Esophagus squamous epithelium (tissue), 5 donors: ENCODE data around the gene SLC1A3. TPM values are rescaled to one million over a fixed set of nuclear protein-coding genes. Genes with fewer than 3 reads are reported as not detected.

Experiments used
- DNase-seq: peaks from one replicate; lab custom pipeline; 2025; lab: John Stamatoyannopoulos, UW
- H3K27ac ChIP-seq, 4 donors: fragments of 200-600 bp; sonication (generic); one replicate each; pipeline ENCODE4 v1.5.1; 2016 to 2019; ENCODE audit warnings: mild to moderate bottlenecking in 1 of 4
- H3K27me3 ChIP-seq, 4 donors: fragments of 200-600 bp; sonication (generic); 1 replicate in 3 of 4; 2 replicates in 1 of 4; pipeline versions ENCODE4 v1.5.1 to v1.6.0; 2017 to 2021; ENCODE audit warnings: antibody characterized with exemption in 1 of 4
- H3K36me3 ChIP-seq, 3 donors: fragments of 200-600 bp; sonication (generic); one replicate each; pipeline ENCODE4 v1.5.1; 2016 to 2019
- H3K4me1 ChIP-seq, 3 donors: fragments of 200-600 bp; sonication (generic); one replicate each; pipeline ENCODE4 v1.5.1; 2017 to 2019
- H3K4me3 ChIP-seq, 4 donors: fragments of 200-600 bp; sonication (generic); 1 replicate in 3 of 4; 2 replicates in 1 of 4; pipeline ENCODE4 v1.5.1; 2016 to 2019; ENCODE audit warnings: mild to moderate bottlenecking in 2 of 4, moderate library complexity in 1 of 4
- H3K9me3 ChIP-seq, 3 donors: fragments of 200-600 bp; sonication (generic); one replicate each; pipeline ENCODE4 v1.5.1; 2016 to 2019
- CTCF ChIP-seq, 6 experiments: fragments of 450-650 bp in 4 of 6; fragments of 200-600 bp in 2 of 6; sonication (generic) in 2 of 6; IDR thresholded peaks; one replicate each; pipeline ENCODE4 v1.5.1; 2016 to 2019; ENCODE audit warnings: antibody characterized with exemption in 6 of 6, mild to moderate bottlenecking in 4 of 6, moderate library complexity in 4 of 6
- POLR2A ChIP-seq, 4 donors: fragments of 450-650 bp; IDR thresholded peaks; one replicate each; pipeline ENCODE4 v1.6.1; 2017; ENCODE audit warnings: antibody characterized with exemption in 4 of 4, mild to moderate bottlenecking in 4 of 4, moderate library complexity in 3 of 4
- WGBS, 2 donors: methylation state at CpG; one replicate each; pipeline ENCODE4 v1.1.5; 2018; 5-methylcytosine and 5-hydroxymethylcytosine counted together
- intact Hi-C: fragments of 100-400 bp; cut with DNase I; formaldehyde crosslinking; loops from one replicate; pipeline ENCODE4 v1.15.0; 2022
- small RNA-seq, 4 donors: library from RNA; depleted of rRNA; stranded (forward); fragments of <200 nt; gene quantifications; one replicate each; pipeline ENCODE3, GENCODE V24; 2016
- total RNA-seq, 4 donors: library from RNA; depleted of rRNA; stranded (reverse); fragments of >200 nt; gene quantifications; one replicate each; pipeline ENCODE4 v1.1.0, GENCODE V29; 2016
- donor health status: DM: yes; HTN: yes; CAD: no.

Gene SLC1A3
- total RNA-seq, 4 donors from 2014 or later = 16.2 to 54.8 (median 31.4) TPM

GRCh38 chr5:36730537-36731216, 124.3 kb downstream of the SLC1A3 start:
- WGBS, 2 donors = 94 to 98% methylated on average over 4 to 5 of the region's 6 CpGs
- intact Hi-C loops = no loop called here
- Histone ChIP-seq H3K27ac (no peak overlapping the region), H3K36me3 (no peaks in the 10 kb centered on the region), H3K4me3 (no peak overlapping the region), H3K27me3 (peaks cover 0 to under 1% (median 0%) of the 10 kb centered on the region in 4 donors), H3K4me1 (peaks cover 0 to 4% (median 0%) of the 10 kb centered on the region in 3 donors), H3K9me3 (no peaks in the 10 kb centered on the region)
- no peak for DNase-seq
- TF ChIP-seq POLR2A (IDR thresholded peaks at IDR 0.05) = no peak
- no peak for TF ChIP-seq CTCF (IDR thresholded peaks at IDR 0.05)

- 38 to 40% methylated on average over 5 of the region's 5 CpGs for WGBS, 2 donors
- Histone ChIP-seq H3K27me3 (peaks cover 0 to 16% (median 0%) of the 10 kb centered on the region in 4 donors), H3K27ac (peak overlapping the region in 2 of 4 donors; percentile 39 to 47), H3K4me3 (no peak overlapping the region), H3K36me3 (no peaks in the 10 kb centered on the region), H3K9me3 (no peaks in the 10 kb centered on the region), H3K4me1 (peaks cover 0 to 4% (median 0%) of the 10 kb centered on the region in 3 donors)
- no peak for TF ChIP-seq POLR2A (IDR thresholded peaks at IDR 0.05)
- peak in 1 of 6 experiments; percentile 10 for TF ChIP-seq CTCF (IDR thresholded peaks at IDR 0.05)
- intact Hi-C loops = no loop called here
- no peak for DNase-seq
Observed at GRCh38 chr5:36733183-36733582, 126.8 kb downstream of the SLC1A3 start.

DNA sequence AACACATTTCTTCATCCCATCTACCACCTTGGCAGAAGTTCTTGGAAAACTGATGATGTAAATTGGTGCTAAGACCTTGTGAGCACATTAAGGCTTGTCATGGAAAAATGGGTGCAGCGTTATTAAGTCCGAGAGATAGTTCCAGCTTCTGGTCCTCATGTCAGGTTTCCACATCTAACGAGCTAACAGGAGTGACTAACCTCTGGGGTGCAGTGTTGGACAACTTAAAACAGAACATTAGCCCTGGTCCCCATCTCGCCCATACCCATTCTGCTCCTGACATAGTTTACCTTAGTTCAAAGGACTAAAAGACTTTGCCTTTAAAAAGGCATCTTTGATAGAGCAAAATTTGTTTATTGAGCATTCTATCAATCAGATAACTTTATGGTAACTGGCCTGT, 128.0 kb downstream of the SLC1A3 start:
- Histone ChIP-seq H3K9me3 (no peaks in the 10 kb centered on the region), H3K4me1 (no peaks in the 10 kb centered on the region), H3K36me3 (no peaks in the 10 kb centered on the region), H3K4me3 (no peak overlapping the region), H3K27ac (no peak overlapping the region), H3K27me3 (peaks cover 0 to 16% (median 0%) of the 10 kb centered on the region in 4 donors)
- no peak for TF ChIP-seq POLR2A (IDR thresholded peaks at IDR 0.05)
- TF ChIP-seq CTCF (IDR thresholded peaks at IDR 0.05) = peak in 1 of 6 experiments; percentile 22
- no peak for DNase-seq
- WGBS, 2 donors = 28 to 38% methylated on average over 4 of the region's 4 CpGs
- intact Hi-C loops = no loop called here

GRCh38 chr5:36735891-36736290, 129.5 kb downstream of the SLC1A3 start:
- intact Hi-C loops = no loop called here
- DNase-seq = no peak
- TF ChIP-seq CTCF (IDR thresholded peaks at IDR 0.05) = no peak
- no peak for TF ChIP-seq POLR2A (IDR thresholded peaks at IDR 0.05)

More at GRCh38 chr5:36735891-36736290, 129.5 kb downstream of the SLC1A3 start:
- Histone ChIP-seq H3K4me3 (no peak overlapping the region), H3K27ac (no peak overlapping the region), H3K4me1 (peaks cover 0 to 1% (median 0%) of the 10 kb centered on the region in 3 donors), H3K27me3 (peaks cover 0 to 16% (median 0%) of the 10 kb centered on the region in 4 donors), H3K36me3 (no peaks in the 10 kb centered on the region), H3K9me3 (no peaks in the 10 kb centered on the region)

Small RNAs within 50 kb of the gene (small RNA-seq; reads per million reads assigned to genes)
- gene AC010631.1 = 0 reads per million in 4 donors
